Esophagus squamous epithelium (tissue), 4 donors: ENCODE measurements around the gene PDSS1.

Experiments used
- POLR2A ChIP-seq, 4 donors: fragments of 450-650 bp; IDR thresholded peaks; one replicate each; pipeline ENCODE4 v1.6.1; 2017; ENCODE audit warnings: antibody characterized with exemption in 4 of 4, mild to moderate bottlenecking in 4 of 4, moderate library complexity in 3 of 4
- TF ChIP-seq, protein P1 (sequence below), 6 experiments: fragments of 450-650 bp in 4 of 6; fragments of 200-600 bp in 2 of 6; sonication (generic) in 2 of 6; IDR thresholded peaks; one replicate each; pipeline ENCODE4 v1.5.1; 2016 to 2019; ENCODE audit warnings: antibody characterized with exemption in 6 of 6, mild to moderate bottlenecking in 4 of 6, moderate library complexity in 4 of 6

DNA sequence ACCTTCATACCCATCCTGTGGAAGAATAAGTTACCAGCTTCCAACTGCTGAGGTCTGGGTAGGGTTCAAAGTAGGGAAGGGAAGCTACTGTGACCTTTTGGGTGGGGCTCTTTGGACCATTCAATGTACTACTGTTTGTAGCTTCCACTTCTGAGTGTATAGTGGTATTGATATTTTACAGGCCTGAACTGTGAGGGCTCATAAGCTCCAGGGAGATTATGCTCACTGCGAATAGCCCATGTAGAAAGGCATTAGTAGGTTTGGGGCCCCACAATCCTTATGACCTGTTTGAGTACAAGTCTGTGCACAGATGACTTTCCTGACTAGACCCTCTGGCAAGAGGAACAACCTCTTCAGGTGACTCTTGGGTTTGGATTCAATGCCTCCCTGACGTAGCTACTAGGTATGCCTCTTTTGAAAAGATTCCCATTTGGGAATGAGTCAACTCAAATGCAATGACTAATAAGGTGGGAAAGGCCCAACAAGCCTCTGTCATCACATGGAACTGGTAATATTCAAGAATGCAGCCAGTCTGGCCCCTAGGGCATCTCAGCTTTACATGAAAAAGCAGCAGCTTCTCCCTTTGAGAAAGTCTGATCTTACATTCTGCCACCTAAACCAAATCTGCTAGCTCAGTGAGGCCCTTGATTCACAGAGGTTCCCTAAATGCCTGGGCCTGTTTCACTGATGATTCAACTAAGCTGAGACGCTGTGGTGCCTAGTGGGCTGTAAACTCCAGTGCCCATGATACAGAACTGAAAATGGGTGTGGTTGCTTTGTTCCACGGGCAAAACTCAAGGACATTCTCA is 83.5 kb downstream of the PDSS1 start:
- no peak for TF ChIP-seq POLR2A (IDR thresholded peaks at IDR 0.05)
- TF ChIP-seq, protein P1, sequence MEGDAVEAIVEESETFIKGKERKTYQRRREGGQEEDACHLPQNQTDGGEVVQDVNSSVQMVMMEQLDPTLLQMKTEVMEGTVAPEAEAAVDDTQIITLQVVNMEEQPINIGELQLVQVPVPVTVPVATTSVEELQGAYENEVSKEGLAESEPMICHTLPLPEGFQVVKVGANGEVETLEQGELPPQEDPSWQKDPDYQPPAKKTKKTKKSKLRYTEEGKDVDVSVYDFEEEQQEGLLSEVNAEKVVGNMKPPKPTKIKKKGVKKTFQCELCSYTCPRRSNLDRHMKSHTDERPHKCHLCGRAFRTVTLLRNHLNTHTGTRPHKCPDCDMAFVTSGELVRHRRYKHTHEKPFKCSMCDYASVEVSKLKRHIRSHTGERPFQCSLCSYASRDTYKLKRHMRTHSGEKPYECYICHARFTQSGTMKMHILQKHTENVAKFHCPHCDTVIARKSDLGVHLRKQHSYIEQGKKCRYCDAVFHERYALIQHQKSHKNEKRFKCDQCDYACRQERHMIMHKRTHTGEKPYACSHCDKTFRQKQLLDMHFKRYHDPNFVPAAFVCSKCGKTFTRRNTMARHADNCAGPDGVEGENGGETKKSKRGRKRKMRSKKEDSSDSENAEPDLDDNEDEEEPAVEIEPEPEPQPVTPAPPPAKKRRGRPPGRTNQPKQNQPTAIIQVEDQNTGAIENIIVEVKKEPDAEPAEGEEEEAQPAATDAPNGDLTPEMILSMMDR (IDR thresholded peaks at IDR 0.05): no peak
